Mucosa of descending colon (tissue), 3 donors: ENCODE data around the gene MEI1. TPM values are rescaled to one million over a fixed set of nuclear protein-coding genes. Genes with fewer than 3 reads are reported as not detected.

Experiments used
- ATAC-seq: fragments of 200-7000 bp; cut with Tn5 transposase; one replicate; pipeline ENCODE4 v1.9.1; 2020; ENCODE audit warnings: mild to moderate bottlenecking, moderate library complexity
- DNase-seq, 3 donors: peaks; one replicate each; pipeline ENCODE4 v3.0.0-alpha.2; 2020
- H3K36me3 ChIP-seq: fragments of 200-600 bp; one replicate; pipeline ENCODE4 v1.8.0; 2021; ENCODE audit warnings: low read depth, mild to moderate bottlenecking
- H3K4me1 ChIP-seq: fragments of 200-600 bp; one replicate; pipeline ENCODE4 v1.8.0; 2021; ENCODE audit warnings: low read depth, mild to moderate bottlenecking
- H3K4me3 ChIP-seq: fragments of 200-600 bp; one replicate; pipeline ENCODE4 v1.8.0; 2021; ENCODE audit warnings: mild to moderate bottlenecking
- H3K9me3 ChIP-seq: fragments of 200-600 bp; one replicate; pipeline ENCODE4 v1.8.0; 2021; ENCODE audit warnings: mild to moderate bottlenecking
- intact Hi-C, 2 donors: fragments of 100-400 bp; cut with DNase I in 1 of 2; cut with micrococcal nuclease in 1 of 2; formaldehyde crosslinking; loops; one replicate each; pipeline versions ENCODE4 v1.11.0 to v1.11.1; 2022; cut with DNase I, micrococcal nuclease
- total RNA-seq, 3 donors: library from RNA; stranded (reverse); fragmentation: NEBNext Ultra II Directional in 2 of 3; extraction: Animal tissue kit (Norgen Biotek cat#: 25700) in 2 of 3; gene quantifications; one replicate each; pipeline versions ENCODE4 v1.2.1 to v1.2.4, GENCODE V29; 2021 to 2023
- TF ChIP-seq, protein P1 (sequence below): fragments of 200-600 bp; IDR thresholded peaks from one replicate; pipeline ENCODE4 v1.8.0; 2022; ENCODE audit warnings: antibody characterized with exemption, mild to moderate bottlenecking
- donor health status: DM: no; HTN: no; CAD: no; lungs with moderate emphysema.
- donor health status: DM: no; HTN: no; CAD: no.
- donor health status: DM: no; HTN: yes; CAD: no.

The MEI1 gene
- total RNA-seq, 3 donors from 2014 or later = 1.4 to 6.4 (median 1.8) TPM

DNA sequence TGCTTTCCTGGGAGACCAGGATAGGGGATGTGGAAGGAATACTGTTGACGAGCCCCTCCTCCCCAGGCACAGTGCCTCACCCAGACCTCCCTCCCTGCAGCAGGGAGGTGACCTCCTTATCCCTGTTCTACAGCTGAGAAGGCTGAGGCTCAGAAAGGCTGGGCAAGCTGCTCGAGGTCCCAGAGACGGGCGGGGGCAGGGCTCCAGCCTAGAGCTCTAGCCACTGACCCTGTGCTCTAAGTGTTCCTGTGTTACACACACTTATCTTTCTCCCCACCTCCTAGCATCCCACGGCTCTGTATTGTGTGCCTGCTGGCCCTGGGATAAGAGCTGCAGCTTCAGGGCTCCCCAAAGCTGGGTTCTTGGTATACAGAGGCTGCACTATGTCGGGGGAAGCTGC is 109.1 kb downstream of the MEI1 start:
- DNase-seq (no peak), ATAC-seq (no peak)
- TF ChIP-seq, protein P1, sequence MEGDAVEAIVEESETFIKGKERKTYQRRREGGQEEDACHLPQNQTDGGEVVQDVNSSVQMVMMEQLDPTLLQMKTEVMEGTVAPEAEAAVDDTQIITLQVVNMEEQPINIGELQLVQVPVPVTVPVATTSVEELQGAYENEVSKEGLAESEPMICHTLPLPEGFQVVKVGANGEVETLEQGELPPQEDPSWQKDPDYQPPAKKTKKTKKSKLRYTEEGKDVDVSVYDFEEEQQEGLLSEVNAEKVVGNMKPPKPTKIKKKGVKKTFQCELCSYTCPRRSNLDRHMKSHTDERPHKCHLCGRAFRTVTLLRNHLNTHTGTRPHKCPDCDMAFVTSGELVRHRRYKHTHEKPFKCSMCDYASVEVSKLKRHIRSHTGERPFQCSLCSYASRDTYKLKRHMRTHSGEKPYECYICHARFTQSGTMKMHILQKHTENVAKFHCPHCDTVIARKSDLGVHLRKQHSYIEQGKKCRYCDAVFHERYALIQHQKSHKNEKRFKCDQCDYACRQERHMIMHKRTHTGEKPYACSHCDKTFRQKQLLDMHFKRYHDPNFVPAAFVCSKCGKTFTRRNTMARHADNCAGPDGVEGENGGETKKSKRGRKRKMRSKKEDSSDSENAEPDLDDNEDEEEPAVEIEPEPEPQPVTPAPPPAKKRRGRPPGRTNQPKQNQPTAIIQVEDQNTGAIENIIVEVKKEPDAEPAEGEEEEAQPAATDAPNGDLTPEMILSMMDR = no peak
- H3K36me3 ChIP-seq = no peaks in the 10 kb centered on the region
- H3K4me1 ChIP-seq = no peaks in the 10 kb centered on the region
- intact Hi-C loops = loop anchor here in 1 of 2 donors (10.0 kb wide), 1 partner anchor 114 kb away; the partner anchor contains the start of gene MEI1
- H3K4me3 ChIP-seq = no peak overlapping the region
- no peaks in the 10 kb centered on the region for H3K9me3 ChIP-seq

- TF ChIP-seq, protein P1 = no peak
- intact Hi-C loops = no loop called here
- H3K9me3 ChIP-seq = no peaks in the 10 kb centered on the region
- no peak overlapping the region for H3K4me3 ChIP-seq
- no peaks in the 10 kb centered on the region for H3K36me3 ChIP-seq
- no peaks in the 10 kb centered on the region for H3K4me1 ChIP-seq
- DNase-seq (no peak), ATAC-seq (no peak)
These were observed 110.7 kb downstream of the MEI1 start for GRCh38 chr22:41810022-41810421.

GRCh38 chr22:41812805-41813545 is 113.7 kb downstream of the MEI1 start:
- H3K36me3 ChIP-seq = no peaks in the 10 kb centered on the region
- no peaks in the 10 kb centered on the region for H3K9me3 ChIP-seq
- intact Hi-C loops = no loop called here
- TF ChIP-seq, protein P1 = no peak
- DNase-seq = no peak
- ATAC-seq = no peak
- no peaks in the 10 kb centered on the region for H3K4me1 ChIP-seq
- H3K4me3 ChIP-seq = no peak overlapping the region

DNA sequence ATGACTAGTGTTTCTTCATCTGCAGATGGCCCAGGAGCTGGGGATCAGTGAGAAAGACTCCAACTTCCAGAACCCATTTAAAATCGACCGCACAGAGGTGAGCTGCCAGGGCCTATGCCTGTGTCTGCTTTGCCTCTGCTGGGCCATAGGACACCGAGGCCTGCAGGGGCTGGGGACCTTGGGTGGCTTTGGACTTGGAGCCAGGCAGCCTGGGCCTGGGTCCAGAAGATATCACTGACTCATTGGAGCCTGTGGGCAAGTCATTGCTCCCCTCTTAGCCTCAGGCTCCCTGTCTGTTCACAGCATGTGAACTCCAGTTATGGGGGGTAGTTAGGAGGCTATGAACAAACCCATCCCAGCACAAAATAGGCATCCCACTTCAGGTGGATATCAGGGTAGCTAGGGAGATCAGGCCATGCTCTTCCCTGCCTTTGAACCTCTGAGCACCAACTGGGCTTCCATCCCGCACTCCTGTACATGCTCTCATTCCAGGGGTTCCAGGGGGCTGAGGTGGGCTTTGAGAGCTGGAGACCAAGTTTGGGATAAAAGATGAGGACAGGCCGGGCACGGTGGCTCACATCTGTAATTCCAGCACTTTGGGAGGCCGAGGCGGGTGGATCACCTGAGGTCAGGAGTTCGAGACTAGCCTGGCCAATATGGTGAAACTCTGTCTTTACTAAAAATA is 114.6 kb downstream of the MEI1 start:
- H3K4me3 ChIP-seq = no peak overlapping the region

DNA sequence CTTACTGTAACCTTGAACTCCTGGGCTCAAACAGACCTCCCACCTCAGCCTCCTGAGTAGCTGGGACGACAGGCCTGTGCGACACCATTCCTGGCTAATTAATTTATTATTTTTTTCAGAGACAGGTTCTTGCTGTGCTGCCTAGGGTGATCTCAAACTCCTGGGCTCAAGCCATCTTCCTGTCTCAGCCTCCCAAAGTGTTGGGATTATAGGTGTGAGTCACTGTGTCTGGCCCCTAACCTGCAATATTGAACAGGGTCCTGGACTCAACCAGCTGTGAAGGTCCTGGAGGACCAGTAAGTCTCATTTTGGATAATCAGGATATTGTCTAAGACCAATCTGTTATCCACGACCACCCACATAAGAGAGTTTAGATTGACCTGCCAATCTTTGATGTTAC is 116.4 kb downstream of the MEI1 start:
- DNase-seq (no peak), ATAC-seq (no peak)
- intact Hi-C loops = no loop called here
- Histone ChIP-seq H3K9me3 (no peaks in the 10 kb centered on the region), H3K4me3 (no peak overlapping the region), H3K4me1 (no peaks in the 10 kb centered on the region), H3K36me3 (no peaks in the 10 kb centered on the region)
- TF ChIP-seq, protein P1 = no peak

More for the DNA sequence above, 114.6 kb downstream of the MEI1 start:
- H3K9me3 ChIP-seq = no peaks in the 10 kb centered on the region
- ATAC-seq (no peak), DNase-seq (no peak)
- TF ChIP-seq, protein P1 = no peak
- intact Hi-C loops = no loop called here
- H3K36me3 ChIP-seq = no peaks in the 10 kb centered on the region
- H3K4me1 ChIP-seq = no peaks in the 10 kb centered on the region
